ENCODE results near the gene OBSL1.

The OBSL1 gene

GRCh38 chr2:219571311-219572236 lies at the start of gene OBSL1:
OBSL1 (minus strand) TSS chr2:219571539; CDS start chr2:219571232, 307 bp downstream.
- no peak for DNase-seq (ENCODE audit: low read depth)

- DNase-seq (ENCODE audit: low read depth) = no peak
Observed at GRCh38 chr2:219620546-219620945, 49.2 kb upstream of the OBSL1 start.

- DNase-seq (ENCODE audit: low read depth) = no peak
Observed at GRCh38 chr2:219619235-219619634, 47.9 kb upstream of the OBSL1 start.

DNA sequence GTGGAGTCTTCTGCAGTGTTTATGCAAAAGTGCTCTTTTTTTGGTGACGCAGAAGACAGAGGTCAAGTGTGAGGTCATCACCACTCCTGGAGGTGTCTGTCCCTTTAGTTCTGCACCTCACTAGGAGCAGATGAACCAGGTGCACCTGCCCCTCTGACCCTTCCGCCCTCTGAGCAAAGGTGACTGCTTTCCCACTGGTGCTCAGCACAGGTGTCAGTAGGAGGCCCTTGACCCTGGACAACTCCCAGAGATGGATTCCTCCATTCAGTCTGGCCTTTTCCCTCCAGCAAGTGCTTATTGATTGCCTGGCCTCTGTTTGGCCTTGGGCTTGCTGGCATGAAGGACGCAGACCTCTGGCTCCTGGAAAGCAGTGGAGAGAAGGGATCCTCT lies 47.4 kb upstream of the OBSL1 start:
- DNase-seq (ENCODE audit: low read depth) = no peak

DNA sequence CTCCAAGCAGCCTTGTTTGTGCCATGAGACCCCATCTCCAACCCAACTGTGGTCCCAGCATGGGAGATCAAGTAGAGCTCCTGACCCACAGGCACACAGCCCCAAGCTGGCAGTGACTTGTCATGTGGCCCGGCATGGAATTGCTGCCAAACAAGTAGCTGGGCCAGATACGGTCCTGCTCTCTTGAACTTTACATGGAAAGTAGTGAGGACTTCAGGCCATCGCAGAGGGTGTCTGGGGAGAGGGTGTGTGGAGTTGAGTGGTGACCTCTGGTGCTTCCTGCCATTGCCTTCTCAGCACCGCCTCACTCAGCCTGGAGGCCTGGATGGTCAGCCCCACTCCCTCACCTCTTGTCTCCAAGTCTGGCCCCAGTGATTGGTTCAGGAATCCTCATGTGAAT lies 45.2 kb upstream of the OBSL1 start:
- DNase-seq (ENCODE audit: low read depth) = no peak

GRCh38 chr2:219615894-219616293 lies 44.6 kb upstream of the OBSL1 start:
- DNase-seq (ENCODE audit: low read depth) = no peak

GRCh38 chr2:219615036-219615435 lies 43.7 kb upstream of the OBSL1 start:
- DNase-seq (ENCODE audit: low read depth) = no peak

GRCh38 chr2:219614076-219614860 lies 42.9 kb upstream of the OBSL1 start:
- DNase-seq (ENCODE audit: low read depth) = no peak

DNA sequence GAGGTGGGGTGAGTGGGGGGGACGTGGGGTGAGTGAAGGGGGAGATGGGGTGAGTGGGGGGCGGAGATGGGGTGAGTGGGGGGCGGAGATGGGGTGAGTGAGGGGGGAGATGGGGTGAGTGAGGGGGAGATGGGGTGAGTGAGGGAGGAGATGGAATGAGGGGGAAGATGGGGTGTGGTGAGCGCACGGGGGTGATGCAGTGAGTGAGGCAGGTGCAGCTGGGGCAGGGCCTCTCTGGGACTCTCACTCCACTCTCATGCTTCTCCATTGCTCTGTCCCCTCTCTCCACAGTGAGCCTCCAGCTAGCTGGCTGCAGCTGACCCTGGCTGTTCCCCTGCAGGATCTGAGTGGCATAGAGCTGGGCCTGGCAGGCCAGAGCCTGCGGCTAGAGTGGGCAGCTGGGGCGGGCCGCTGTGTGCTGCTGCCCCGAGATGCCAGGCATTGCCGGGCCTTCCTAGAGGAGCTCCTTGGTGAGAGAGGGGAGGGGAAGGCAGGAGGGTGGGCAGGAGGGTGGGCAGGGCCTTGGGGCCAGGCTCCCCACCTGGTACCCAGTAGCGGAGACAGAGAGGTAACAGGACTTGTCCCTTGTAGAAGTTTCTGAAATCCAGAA lies 42.2 kb upstream of the OBSL1 start:
- DNase-seq (ENCODE audit: low read depth) = no peak

DNA sequence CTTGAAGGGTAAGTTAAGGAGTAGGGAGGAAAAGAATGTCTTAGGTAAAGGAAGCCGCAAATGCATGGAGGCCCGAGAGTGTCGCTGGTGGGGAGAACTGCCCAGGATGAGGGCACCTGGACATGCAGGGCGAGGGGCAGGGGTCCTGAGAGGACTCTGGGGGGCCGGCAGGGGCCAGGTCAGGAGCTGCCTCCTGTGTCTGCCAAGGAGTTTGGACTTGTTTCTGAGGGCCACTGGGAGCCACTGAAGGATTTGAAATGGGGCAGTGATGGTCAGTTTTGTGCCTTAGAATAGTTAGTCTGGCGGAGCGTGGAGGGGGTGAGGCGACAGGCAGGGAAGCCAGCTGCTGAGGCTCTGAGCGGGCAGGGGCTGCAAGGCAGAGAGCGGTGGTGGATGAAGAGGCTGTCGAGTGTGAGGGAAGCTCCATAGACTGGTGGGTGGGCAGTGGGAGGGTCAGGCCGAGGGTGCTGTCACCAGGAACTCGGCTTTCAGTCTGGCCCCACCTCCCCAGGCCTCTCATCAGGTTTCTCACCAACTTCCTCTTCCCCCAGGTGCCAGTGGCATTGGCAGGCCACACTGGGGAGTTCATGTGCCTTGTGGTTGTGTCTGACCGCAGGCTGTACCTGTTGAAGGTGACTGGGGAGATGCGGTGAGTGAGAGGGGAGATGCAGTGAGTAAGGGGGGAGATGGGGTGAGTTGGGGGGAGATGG lies 41.4 kb upstream of the OBSL1 start:
- no peak for DNase-seq (ENCODE audit: low read depth)

DNA sequence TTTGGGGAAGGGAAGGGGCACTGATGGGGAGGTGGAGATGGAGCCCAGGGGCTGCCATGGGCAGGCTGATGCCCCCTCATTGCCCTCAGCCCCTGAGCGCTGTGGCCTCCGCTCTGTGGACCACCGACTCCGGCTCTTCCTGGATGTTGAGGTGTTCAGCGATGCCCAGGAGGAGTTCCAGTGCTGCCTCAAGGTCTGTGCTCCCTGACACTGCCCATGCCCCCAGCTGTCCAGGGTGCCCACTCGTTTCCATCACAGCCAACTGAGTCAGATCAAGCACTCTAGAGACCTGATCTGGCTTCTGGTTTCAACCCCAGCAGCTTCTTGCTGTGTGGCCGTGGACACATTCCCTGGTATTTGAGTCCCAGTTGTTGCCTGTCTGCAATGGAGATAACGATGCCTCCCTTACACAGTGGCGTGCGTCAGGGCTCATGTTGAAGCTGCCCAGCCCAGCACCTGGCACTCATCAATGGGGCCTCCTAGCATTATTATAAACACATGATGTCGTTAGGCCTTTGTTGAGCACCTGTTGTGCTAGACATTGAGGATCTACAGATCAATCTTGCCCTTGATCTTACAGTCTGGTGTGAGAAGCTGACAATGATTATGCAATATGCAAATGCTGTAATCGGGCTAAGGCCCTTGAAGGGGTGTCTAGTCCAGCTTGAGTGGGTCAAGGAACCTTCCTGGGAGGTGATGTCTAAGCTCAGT lies 40.7 kb upstream of the OBSL1 start:
- DNase-seq (ENCODE audit: low read depth) = no peak

- DNase-seq (ENCODE audit: low read depth) = no peak
Observed at GRCh38 chr2:219611306-219611705, 40.0 kb upstream of the OBSL1 start.

- DNase-seq (ENCODE audit: low read depth) = no peak
Observed at GRCh38 chr2:219609149-219609750, 37.9 kb upstream of the OBSL1 start.

- no peak for DNase-seq (ENCODE audit: low read depth)
Observed at GRCh38 chr2:219608399-219608964, 37.1 kb upstream of the OBSL1 start.

- no peak for DNase-seq (ENCODE audit: low read depth)
Observed at GRCh38 chr2:219607931-219608330, 36.6 kb upstream of the OBSL1 start.

DNA sequence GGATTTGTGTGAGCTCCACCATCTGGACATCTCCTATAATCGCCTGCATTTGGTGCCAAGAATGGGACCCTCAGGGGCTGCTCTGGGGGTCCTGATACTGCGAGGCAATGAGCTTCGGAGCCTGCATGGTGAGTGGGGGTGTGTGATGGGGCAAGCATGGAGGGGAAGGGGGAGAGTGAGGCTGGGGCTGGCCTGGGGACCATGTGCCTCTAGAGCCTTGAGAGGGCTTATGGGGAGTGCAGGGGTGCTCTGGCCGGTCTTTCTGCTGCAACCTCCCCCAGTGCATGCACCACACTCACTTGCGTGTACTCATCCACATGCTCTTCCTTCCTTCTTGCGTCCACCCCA lies 34.2 kb upstream of the OBSL1 start:
- DNase-seq (ENCODE audit: low read depth) = no peak

GRCh38 chr2:219603771-219604170 lies 32.4 kb upstream of the OBSL1 start:
- DNase-seq (ENCODE audit: low read depth) = no peak

GRCh38 chr2:219598308-219599078 lies 27.2 kb upstream of the OBSL1 start:
- DNase-seq (ENCODE audit: low read depth) = no peak

GRCh38 chr2:219597552-219598307 lies 26.4 kb upstream of the OBSL1 start, which contains the start of gene STK11IP:
STK11IP (plus strand) TSS chr2:219597857; CDS start chr2:219598120, 263 bp downstream.
- DNase-seq (ENCODE audit: low read depth) = peak; percentile 86

All from activated T-cell treated with anti-CD3 and anti-CD28 coated beads for 48 hours (primary cell).